ENCODE data around the gene NELL1. TPM values are rescaled to one million over a fixed set of nuclear protein-coding genes. Genes with fewer than 3 reads are reported as not detected.

The NELL1 gene
- total and polyA plus RNA-seq, 2 experiments from 2014 or later = 8.9 to 20.1 TPM

- DNase-seq (ENCODE audit: low spot score) = no peak
- Histone ChIP-seq H3K4me2 (no peak overlapping the region), H2AFZ (no peak overlapping the region), H3K4me3 (no peak overlapping the region), H3K36me3 (replicated peaks; ENCODE audit: insufficient read depth, low read depth) (no peaks in the 10 kb centered on the region), H3K4me1 (ENCODE audit: insufficient read depth) (no peaks in the 10 kb centered on the region), H3K9me3 (ENCODE audit: low read depth) (no peaks in the 10 kb centered on the region), H3K27me3 (no peaks in the 10 kb centered on the region), H3K9me2 (replicated peaks; ENCODE audit: insufficient read depth) (no peaks in the 10 kb centered on the region), H4K20me1 (ENCODE audit: insufficient read depth, poor library complexity, severe bottlenecking) (no peaks in the 10 kb centered on the region), H3K27ac (no peak overlapping the region), H3K79me2 (no peaks in the 10 kb centered on the region)
- TF ChIP-seq, protein P1, sequence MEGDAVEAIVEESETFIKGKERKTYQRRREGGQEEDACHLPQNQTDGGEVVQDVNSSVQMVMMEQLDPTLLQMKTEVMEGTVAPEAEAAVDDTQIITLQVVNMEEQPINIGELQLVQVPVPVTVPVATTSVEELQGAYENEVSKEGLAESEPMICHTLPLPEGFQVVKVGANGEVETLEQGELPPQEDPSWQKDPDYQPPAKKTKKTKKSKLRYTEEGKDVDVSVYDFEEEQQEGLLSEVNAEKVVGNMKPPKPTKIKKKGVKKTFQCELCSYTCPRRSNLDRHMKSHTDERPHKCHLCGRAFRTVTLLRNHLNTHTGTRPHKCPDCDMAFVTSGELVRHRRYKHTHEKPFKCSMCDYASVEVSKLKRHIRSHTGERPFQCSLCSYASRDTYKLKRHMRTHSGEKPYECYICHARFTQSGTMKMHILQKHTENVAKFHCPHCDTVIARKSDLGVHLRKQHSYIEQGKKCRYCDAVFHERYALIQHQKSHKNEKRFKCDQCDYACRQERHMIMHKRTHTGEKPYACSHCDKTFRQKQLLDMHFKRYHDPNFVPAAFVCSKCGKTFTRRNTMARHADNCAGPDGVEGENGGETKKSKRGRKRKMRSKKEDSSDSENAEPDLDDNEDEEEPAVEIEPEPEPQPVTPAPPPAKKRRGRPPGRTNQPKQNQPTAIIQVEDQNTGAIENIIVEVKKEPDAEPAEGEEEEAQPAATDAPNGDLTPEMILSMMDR (IDR thresholded peaks at IDR 0.05; ENCODE audit: poor library complexity) = no peak
- TF ChIP-seq EZH2phosphoT487 (IDR thresholded peaks at IDR 0.05; ENCODE audit: low read depth, severe bottlenecking, unreplicated experiment) (no peak), EZH2 (IDR thresholded peaks at IDR 0.05; ENCODE audit: borderline replicate concordance) (no peak)
- 68% methylated on average over 3 of the region's 3 CpGs for WGBS (ENCODE audit: low lambda C conversion rate, missing lambda C conversion rate)
Measured at GRCh38 chr11:21603886-21604285, 934.5 kb downstream of the NELL1 start.

DNA sequence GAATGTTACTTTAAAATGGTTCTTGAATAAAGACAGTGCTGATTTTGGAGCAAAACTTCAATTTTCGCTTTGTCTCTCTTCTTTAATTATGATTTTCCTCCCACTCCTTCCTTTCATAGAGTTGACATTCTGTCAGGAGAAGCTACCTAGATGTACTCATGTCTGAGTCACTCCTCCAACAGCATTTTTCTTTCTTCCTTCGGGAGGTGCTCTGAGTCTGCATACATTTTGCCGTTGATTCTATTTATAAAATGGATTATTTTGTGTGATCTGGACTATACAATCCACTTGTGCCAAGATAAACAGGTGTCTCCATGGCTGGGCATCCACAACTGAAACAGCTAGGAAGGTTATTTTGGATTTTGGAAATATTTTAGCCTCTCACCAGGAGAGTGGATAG lies 935.2 kb downstream of the NELL1 start:
- no peaks in the 10 kb centered on the region for H4K20me1 ChIP-seq (ENCODE audit: insufficient read depth, poor library complexity, severe bottlenecking)
- no peaks in the 10 kb centered on the region for H3K9me2 ChIP-seq (replicated peaks; ENCODE audit: insufficient read depth)
- H3K27ac ChIP-seq = no peak overlapping the region
- H3K4me2 ChIP-seq = no peak overlapping the region
- H2AFZ ChIP-seq = no peak overlapping the region
- no peaks in the 10 kb centered on the region for H3K9me3 ChIP-seq (ENCODE audit: low read depth)
- no peaks in the 10 kb centered on the region for H3K36me3 ChIP-seq (replicated peaks; ENCODE audit: insufficient read depth, low read depth)
- no peaks in the 10 kb centered on the region for H3K27me3 ChIP-seq
- WGBS (ENCODE audit: low lambda C conversion rate, missing lambda C conversion rate) = 80% methylated on average over 3 of the region's 3 CpGs
- TF ChIP-seq, protein P1 (IDR thresholded peaks at IDR 0.05; ENCODE audit: poor library complexity) = no peak
- TF ChIP-seq EZH2 (IDR thresholded peaks at IDR 0.05; ENCODE audit: borderline replicate concordance) (no peak), EZH2phosphoT487 (IDR thresholded peaks at IDR 0.05; ENCODE audit: low read depth, severe bottlenecking, unreplicated experiment) (no peak)
- no peak for DNase-seq (ENCODE audit: low spot score)
- H3K79me2 ChIP-seq = no peaks in the 10 kb centered on the region
- no peak overlapping the region for H3K4me3 ChIP-seq
- H3K4me1 ChIP-seq (ENCODE audit: insufficient read depth) = no peaks in the 10 kb centered on the region

- Histone ChIP-seq H2AFZ (no peak overlapping the region), H3K27me3 (no peaks in the 10 kb centered on the region), H3K9me3 (ENCODE audit: low read depth) (no peaks in the 10 kb centered on the region), H3K4me2 (no peak overlapping the region), H3K36me3 (replicated peaks; ENCODE audit: insufficient read depth, low read depth) (no peaks in the 10 kb centered on the region), H3K79me2 (no peaks in the 10 kb centered on the region), H4K20me1 (ENCODE audit: insufficient read depth, poor library complexity, severe bottlenecking) (no peaks in the 10 kb centered on the region), H3K4me1 (ENCODE audit: insufficient read depth) (no peaks in the 10 kb centered on the region), H3K27ac (no peak overlapping the region), H3K9me2 (replicated peaks; ENCODE audit: insufficient read depth) (no peaks in the 10 kb centered on the region), H3K4me3 (no peak overlapping the region)
- WGBS (ENCODE audit: low lambda C conversion rate, missing lambda C conversion rate) = 50% methylated on average over 3 of the region's 3 CpGs
- TF ChIP-seq EZH2phosphoT487 (IDR thresholded peaks at IDR 0.05; ENCODE audit: low read depth, severe bottlenecking, unreplicated experiment) = no peak
- TF ChIP-seq, protein P1 (IDR thresholded peaks at IDR 0.05; ENCODE audit: poor library complexity) = no peak
- no peak for TF ChIP-seq EZH2 (IDR thresholded peaks at IDR 0.05; ENCODE audit: borderline replicate concordance)
- DNase-seq (ENCODE audit: low spot score) = no peak
Measured at GRCh38 chr11:21612326-21612725, 942.9 kb downstream of the NELL1 start.

GRCh38 chr11:21614961-21615360 lies 945.6 kb downstream of the NELL1 start:
- no peak overlapping the region for H2AFZ ChIP-seq
- H4K20me1 ChIP-seq (ENCODE audit: insufficient read depth, poor library complexity, severe bottlenecking) = no peaks in the 10 kb centered on the region
- WGBS (ENCODE audit: low lambda C conversion rate, missing lambda C conversion rate) = 82% methylated on average over 5 of the region's 5 CpGs
- H3K4me2 ChIP-seq = no peak overlapping the region
- H3K27ac ChIP-seq = no peak overlapping the region
- H3K4me3 ChIP-seq = no peak overlapping the region
- no peak for DNase-seq (ENCODE audit: low spot score)
- no peaks in the 10 kb centered on the region for H3K4me1 ChIP-seq (ENCODE audit: insufficient read depth)
- no peaks in the 10 kb centered on the region for H3K27me3 ChIP-seq
- TF ChIP-seq EZH2phosphoT487 (IDR thresholded peaks at IDR 0.05; ENCODE audit: low read depth, severe bottlenecking, unreplicated experiment) (no peak), EZH2 (IDR thresholded peaks at IDR 0.05; ENCODE audit: borderline replicate concordance) (no peak)
- TF ChIP-seq, protein P1 (IDR thresholded peaks at IDR 0.05; ENCODE audit: poor library complexity) = no peak
- no peaks in the 10 kb centered on the region for H3K9me2 ChIP-seq (replicated peaks; ENCODE audit: insufficient read depth)
- no peaks in the 10 kb centered on the region for H3K79me2 ChIP-seq
- no peaks in the 10 kb centered on the region for H3K9me3 ChIP-seq (ENCODE audit: low read depth)
- H3K36me3 ChIP-seq (replicated peaks; ENCODE audit: insufficient read depth, low read depth) = no peaks in the 10 kb centered on the region

Data from hepatocyte (in vitro differentiated cells).